PC-9 (cell line): ENCODE measurements around the gene ABAT.

Experiments
- CTCF ChIP-seq: fragments of 200-600 bp; sonication (generic); conservative IDR thresholded peaks from 2 replicates; pipeline ENCODE4 v1.6.1; 2017; ENCODE audit warnings: mixed run types, antibody characterized with exemption, mild to moderate bottlenecking, moderate library complexity
- EZH2 ChIP-seq: fragments of 200-600 bp; sonication (generic); IDR thresholded peaks from 2 replicates; pipeline ENCODE4 v1.8.0; 2017; ENCODE audit warnings: antibody characterized with exemption, low read depth

GRCh38 chr16:8788578-8789172 lies 114.3 kb downstream of the ABAT start:
- TF ChIP-seq CTCF, result no peak
- no peak for TF ChIP-seq EZH2
